B cell (primary cell): ENCODE results near the gene XAF1. TPM values are rescaled to one million over a fixed set of nuclear protein-coding genes. Genes with fewer than 3 reads are reported as not detected.

Experiments
- ATAC-seq: fragments of 200-7000 bp; cut with Tn5 transposase; one replicate; pipeline ENCODE4 v1.10.0; 2021; ENCODE audit warnings: low read depth, mild to moderate bottlenecking, moderate number of reproducible peaks, moderate library complexity
- CTCF ChIA-PET: fragments of 350-600 bp; sonication (Branson Sonifier 250); formaldehyde crosslinking; loops from one replicate; lab custom pipeline; 2021; ENCODE audit warnings: antibody characterized with exemption, inconsistent platforms; lab: Charles Lee
- POLR2A ChIA-PET: fragments of 350-600 bp; sonication (Branson Sonifier 250); formaldehyde crosslinking; loops from one replicate; lab custom pipeline; 2021; ENCODE audit warnings: antibody characterized with exemption; lab: Charles Lee
- DNase-seq: peaks from one replicate; pipeline ENCODE4 v3.0.0; 2013
- H2AFZ ChIP-seq: 2 replicates; pipeline ENCODE4 v1.6.1; 2012; ENCODE audit warnings: mild to moderate bottlenecking, low read depth, low read length; ENCODE audit not compliant: insufficient read depth, poor library complexity, severe bottlenecking
- H3K27ac ChIP-seq, 2 donors: 1 replicate in 1 of 2; 2 replicates in 1 of 2; pipeline ENCODE4 v1.5.1; 2012 to 2013; ENCODE audit warnings: low read length in 2 of 2, mild to moderate bottlenecking in 2 of 2, moderate library complexity in 1 of 2
- H3K27me3 ChIP-seq, 4 experiments: fragments of 200-600 bp in 1 of 4; sonication (generic) in 1 of 4; replicated peaks in 1 of 4; 1 replicate in 2 of 4; 2 replicates in 2 of 4; pipeline versions ENCODE4 v1.6.1 to v1.7.0; 2013 to 2016; ENCODE audit warnings: low read length in 3 of 4, mild to moderate bottlenecking in 2 of 4, mixed read lengths in 1 of 4, moderate library complexity in 1 of 4; ENCODE audit not compliant: insufficient read depth in 4 of 4, control insufficient read depth in 3 of 4; ENCODE audit errors: control extremely low read depth in 1 of 4
- H3K36me3 ChIP-seq, 2 experiments: replicated peaks in 1 of 2; 1 replicate in 1 of 2; 2 replicates in 1 of 2; pipeline versions ENCODE4 v1.6.1 to v1.7.1; 2013; ENCODE audit warnings: low read length in 1 of 2; ENCODE audit not compliant: insufficient read depth in 2 of 2, control insufficient read depth in 1 of 2; ENCODE audit errors: control extremely low read depth in 1 of 2, extremely low read depth in 1 of 2
- H3K4me1 ChIP-seq, 2 donors: fragments of 200-600 bp in 1 of 2; sonication (generic) in 1 of 2; 1 replicate in 1 of 2; 2 replicates in 1 of 2; pipeline versions ENCODE4 v1.5.1 to v1.6.1; 2013 to 2017; ENCODE audit warnings: low read length in 2 of 2; ENCODE audit not compliant: control insufficient read depth in 2 of 2, insufficient read depth in 2 of 2
- H3K4me2 ChIP-seq: replicated peaks from 2 replicates; pipeline ENCODE3; 2012; ENCODE audit warnings: mild to moderate bottlenecking, low read depth, low read length; ENCODE audit not compliant: poor library complexity, severe bottlenecking
- H3K4me3 ChIP-seq, 5 experiments: fragments of 200-600 bp in 1 of 5; sonication (generic) in 1 of 5; 1 replicate in 3 of 5; 2 replicates in 2 of 5; pipeline versions ENCODE4 v1.5.1 to v1.7.0; 2011 to 2016; ENCODE audit warnings: low read length in 4 of 5, mild to moderate bottlenecking in 4 of 5, low read depth in 2 of 5, control low read depth in 1 of 5, moderate library complexity in 1 of 5; ENCODE audit not compliant: insufficient read depth in 1 of 5; ENCODE audit errors: control extremely low read depth in 1 of 5, extremely low read depth in 1 of 5
- H3K79me2 ChIP-seq: fragments of 200-600 bp; sonication (generic); one replicate; pipeline ENCODE4 v1.6.0; 2016; ENCODE audit warnings: low read length; ENCODE audit not compliant: control insufficient read depth, insufficient read depth
- H3K9ac ChIP-seq: fragments of 200-600 bp; sonication (generic); 2 replicates; pipeline ENCODE4 v1.6.1; 2017; ENCODE audit warnings: mild to moderate bottlenecking, low read length, moderate library complexity
- H3K9me3 ChIP-seq, 3 donors: one replicate each; pipeline versions ENCODE4 v1.6.1 to v1.7.1; 2013; ENCODE audit warnings: low read length in 2 of 3; ENCODE audit not compliant: control insufficient read depth in 2 of 3, insufficient read depth in 1 of 3; ENCODE audit errors: control extremely low read depth in 1 of 3
- H4K20me1 ChIP-seq: 2 replicates; pipeline ENCODE4 v1.6.0; 2012; ENCODE audit warnings: mild to moderate bottlenecking, low read length; ENCODE audit not compliant: insufficient read depth, control insufficient read depth, poor library complexity, severe bottlenecking
- H3K27ac Mint-ChIP-seq: one replicate; pipeline ENCODE4 v1.8.0; 2021; ENCODE audit warnings: mixed read lengths
- H3K27me3 Mint-ChIP-seq: one replicate; pipeline ENCODE4 v1.8.0; 2021; ENCODE audit warnings: mixed read lengths
- H3K4me1 Mint-ChIP-seq: one replicate; pipeline ENCODE4 v1.8.0; 2021; ENCODE audit warnings: mixed read lengths
- H3K4me3 Mint-ChIP-seq: one replicate; pipeline ENCODE4 v1.8.0; 2021; ENCODE audit warnings: mixed read lengths
- H3K9me3 Mint-ChIP-seq: one replicate; pipeline ENCODE4 v1.8.0; 2022; ENCODE audit warnings: mixed read lengths; ENCODE audit not compliant: insufficient read depth
- EZH2 ChIP-seq: IDR thresholded peaks from 2 replicates; pipeline ENCODE4 v1.6.1; 2012; ENCODE audit warnings: borderline replicate concordance, low read depth, mild to moderate bottlenecking, moderate library complexity, low read length; ENCODE audit not compliant: insufficient read depth, poor library complexity, severe bottlenecking
- WGBS: methylation state at CpG from one replicate; pipeline ENCODE4 v1.1.5; 2013; ENCODE audit warnings: missing lambda C conversion rate; ENCODE audit not compliant: insufficient coverage; 5-methylcytosine and 5-hydroxymethylcytosine counted together
- intact Hi-C: fragments of 100-400 bp; cut with micrococcal nuclease; formaldehyde crosslinking; loops from one replicate; pipeline ENCODE4 v1.10.0; 2022
- polyA plus RNA-seq: library from polyadenylated mRNA; depleted of rRNA; stranded (reverse); fragments of >200 nt; gene quantifications from 2 replicates; pipeline ENCODE4 v1.2.3, GENCODE V29; 2012
- total RNA-seq, 2 donors: library from RNA; stranded (reverse); fragments of 120-200 nt in 1 of 2; gene quantifications; 1 replicate in 1 of 2; 2 replicates in 1 of 2; pipeline versions ENCODE4 v1.2.3 to v1.2.4, GENCODE V29; 2013 to 2022
- TF ChIP-seq, protein P1 (sequence below): fragments of 200-600 bp; IDR thresholded peaks from one replicate; pipeline ENCODE4 v1.8.0; 2022; ENCODE audit warnings: antibody characterized with exemption, mild to moderate bottlenecking

The XAF1 gene
- total and polyA plus RNA-seq, 2 donors (not counting 1 experiment from before 2014, with no cell fraction given), result 44.8 to 116 TPM

DNA sequence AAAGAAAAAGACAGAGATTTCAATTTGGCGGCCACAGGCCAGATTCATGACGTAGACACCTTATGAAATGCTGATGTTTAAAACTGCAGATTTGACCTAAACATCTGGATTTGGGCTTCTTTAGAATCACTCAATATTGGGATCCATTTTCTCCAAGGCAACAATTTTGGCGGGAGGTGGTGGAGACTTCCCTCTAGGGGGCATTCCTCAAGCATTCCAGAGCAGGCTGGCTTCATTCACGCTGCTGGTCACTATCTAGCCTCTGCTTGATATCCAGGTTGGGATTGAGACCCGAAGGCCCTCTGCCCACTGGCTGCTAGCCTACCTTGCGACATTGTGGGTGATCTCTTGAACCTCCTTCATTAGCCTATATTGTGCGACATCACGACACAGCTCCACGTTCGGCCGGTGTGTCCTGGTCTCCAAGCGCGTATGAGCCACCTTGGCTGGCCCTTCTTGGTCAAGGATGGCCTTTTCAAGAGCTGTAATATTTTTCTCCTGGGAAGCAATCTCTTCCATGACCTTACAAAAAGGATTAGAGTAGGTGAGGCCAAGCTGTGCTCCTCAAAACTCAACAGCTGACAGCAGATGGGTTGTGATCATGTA, 44.7 kb downstream of the XAF1 start:
- peaks cover 15% of the 10 kb centered on the region for H3K27me3 Mint-ChIP-seq
- H3K4me1 Mint-ChIP-seq, result no peaks in the 10 kb centered on the region
- DNase-seq (no peak), ATAC-seq (no peak)
- no peak overlapping the region for H3K4me2 ChIP-seq
- H3K27ac Mint-ChIP-seq, result no peak overlapping the region
- H3K36me3 ChIP-seq, result no peaks in the 10 kb centered on the region
- intact Hi-C loops, result no loop called here
- no peaks in the 10 kb centered on the region for H4K20me1 ChIP-seq
- H3K9me3 ChIP-seq, result no peaks in the 10 kb centered on the region
- CTCF ChIA-PET, result interaction anchor here (0.7 to 1.7 kb wide), 3 partner anchors 108 to 328 kb away, joined by 3 to 5 read pairs (median 3); no protein-coding TSS in a partner anchor
- peaks cover 0 to 3% (median 3%) of the 10 kb centered on the region in 4 experiments for H3K27me3 ChIP-seq
- 97% methylated on average over 11 of the region's 13 CpGs for WGBS
- POLR2A ChIA-PET, result no interaction called here
- H3K9ac ChIP-seq, result no peak overlapping the region
- no peak overlapping the region for H2AFZ ChIP-seq
- H3K27ac ChIP-seq, result no peak overlapping the region
- H3K4me1 ChIP-seq, result no peaks in the 10 kb centered on the region
- no peak overlapping the region for H3K4me3 Mint-ChIP-seq
- TF ChIP-seq, protein P1, sequence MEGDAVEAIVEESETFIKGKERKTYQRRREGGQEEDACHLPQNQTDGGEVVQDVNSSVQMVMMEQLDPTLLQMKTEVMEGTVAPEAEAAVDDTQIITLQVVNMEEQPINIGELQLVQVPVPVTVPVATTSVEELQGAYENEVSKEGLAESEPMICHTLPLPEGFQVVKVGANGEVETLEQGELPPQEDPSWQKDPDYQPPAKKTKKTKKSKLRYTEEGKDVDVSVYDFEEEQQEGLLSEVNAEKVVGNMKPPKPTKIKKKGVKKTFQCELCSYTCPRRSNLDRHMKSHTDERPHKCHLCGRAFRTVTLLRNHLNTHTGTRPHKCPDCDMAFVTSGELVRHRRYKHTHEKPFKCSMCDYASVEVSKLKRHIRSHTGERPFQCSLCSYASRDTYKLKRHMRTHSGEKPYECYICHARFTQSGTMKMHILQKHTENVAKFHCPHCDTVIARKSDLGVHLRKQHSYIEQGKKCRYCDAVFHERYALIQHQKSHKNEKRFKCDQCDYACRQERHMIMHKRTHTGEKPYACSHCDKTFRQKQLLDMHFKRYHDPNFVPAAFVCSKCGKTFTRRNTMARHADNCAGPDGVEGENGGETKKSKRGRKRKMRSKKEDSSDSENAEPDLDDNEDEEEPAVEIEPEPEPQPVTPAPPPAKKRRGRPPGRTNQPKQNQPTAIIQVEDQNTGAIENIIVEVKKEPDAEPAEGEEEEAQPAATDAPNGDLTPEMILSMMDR, result peak; percentile 34
- TF ChIP-seq EZH2, result no peak
- H3K79me2 ChIP-seq, result no peaks in the 10 kb centered on the region
- no peak overlapping the region for H3K4me3 ChIP-seq
- H3K9me3 Mint-ChIP-seq, result no peaks in the 10 kb centered on the region

DNA sequence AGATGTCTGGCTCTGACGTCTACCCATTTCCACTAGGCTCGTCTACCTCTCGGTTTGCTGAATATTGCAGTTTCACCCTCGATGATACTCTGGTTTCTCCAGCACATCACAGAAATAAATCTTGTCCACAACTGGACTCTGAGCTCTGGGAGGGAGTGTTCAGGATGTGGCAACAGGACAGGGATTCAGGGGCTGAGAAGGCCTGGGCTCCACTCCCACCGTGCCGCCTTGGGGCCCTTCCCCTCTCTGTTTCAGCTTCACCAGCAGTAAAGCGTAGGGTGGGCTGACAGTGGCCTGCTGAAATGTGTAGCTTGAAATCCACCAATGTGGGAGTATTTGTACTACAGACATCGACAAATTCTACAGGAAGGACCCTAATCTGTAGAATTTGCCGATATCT, 55.7 kb downstream of the XAF1 start:
- CTCF ChIA-PET, result interaction anchor here (0.8 kb wide), 1 partner anchor 1220 kb away, joined by 3 read pairs; no protein-coding TSS in a partner anchor

More for the DNA sequence above, 55.7 kb downstream of the XAF1 start:
- Mint-ChIP-seq H3K27ac (no peak overlapping the region), H3K27me3 (peaks cover 25% of the 10 kb centered on the region), H3K4me1 (no peaks in the 10 kb centered on the region), H3K4me3 (no peak overlapping the region), H3K9me3 (peaks cover 8% of the 10 kb centered on the region)
- H3K36me3 ChIP-seq, result no peaks in the 10 kb centered on the region
- H3K4me2 ChIP-seq, result no peak overlapping the region
- no peak overlapping the region for H3K27ac ChIP-seq
- TF ChIP-seq EZH2, result no peak
- TF ChIP-seq, protein P1, result no peak
- DNase-seq (no peak), ATAC-seq (no peak)
- peaks cover 0 to 5% (median 1%) of the 10 kb centered on the region in 3 donors for H3K9me3 ChIP-seq
- intact Hi-C loops, result no loop called here
- H3K79me2 ChIP-seq, result no peaks in the 10 kb centered on the region
- POLR2A ChIA-PET, result no interaction called here
- H3K4me3 ChIP-seq, result no peak overlapping the region
- H2AFZ ChIP-seq, result no peak overlapping the region
- H3K9ac ChIP-seq, result no peak overlapping the region
- WGBS, result 94% methylated on average over 6 of the region's 9 CpGs
- H4K20me1 ChIP-seq, result no peaks in the 10 kb centered on the region
- H3K27me3 ChIP-seq, result peaks cover 0 to 7% (median 1%) of the 10 kb centered on the region in 4 experiments
- no peaks in the 10 kb centered on the region for H3K4me1 ChIP-seq
